Spleen (tissue), 7 donors: Measurements from ENCODE around the gene FGD6.

Experiments used
- CTCF ChIP-seq, 11 experiments: fragments of 200-600 bp in 7 of 11; fragments of 450-650 bp in 4 of 11; sonication (generic) in 4 of 11; IDR thresholded peaks in 8 of 11; conservative IDR thresholded peaks in 3 of 11; 1 replicate in 7 of 11; 2 replicates in 4 of 11; pipeline versions ENCODE4 v1.4.0 to v1.8.0; 2016 to 2021; ENCODE audit warnings: antibody characterized with exemption in 11 of 11, inconsistent platforms in 4 of 11, mild to moderate bottlenecking in 1 of 11
- POLR2AphosphoS5 ChIP-seq, 3 donors: sonication (generic); formaldehyde crosslinking; IDR thresholded peaks; one replicate each; pipeline ENCODE4 v1.5.1; 2017; ENCODE audit warnings: antibody characterized with exemption in 3 of 3
- donor health status: DM: no; HTN: no; CAD: no; lungs with moderate emphysema.
- donor health status: DM: no; HTN: no; CAD: no.
- donor health status: DM: no; HTN: no; CAD: no.

GRCh38 chr12:95099270-95099790 is 117.9 kb downstream of the FGD6 start:
- no peak for TF ChIP-seq POLR2AphosphoS5 (IDR thresholded peaks at IDR 0.05)
- TF ChIP-seq CTCF (IDR thresholded peaks at IDR 0.05 in 8 of 11, conservative IDR thresholded peaks at IDR 0.05 in 3 of 11) = no peak
